ENCODE results near the gene COL1A2. TPM values are rescaled to one million over a fixed set of nuclear protein-coding genes. Genes with fewer than 3 reads are reported as not detected.

COL1A2 gene
- total RNA-seq, 1 donor from 2014 or later = 28.0 TPM

DNA sequence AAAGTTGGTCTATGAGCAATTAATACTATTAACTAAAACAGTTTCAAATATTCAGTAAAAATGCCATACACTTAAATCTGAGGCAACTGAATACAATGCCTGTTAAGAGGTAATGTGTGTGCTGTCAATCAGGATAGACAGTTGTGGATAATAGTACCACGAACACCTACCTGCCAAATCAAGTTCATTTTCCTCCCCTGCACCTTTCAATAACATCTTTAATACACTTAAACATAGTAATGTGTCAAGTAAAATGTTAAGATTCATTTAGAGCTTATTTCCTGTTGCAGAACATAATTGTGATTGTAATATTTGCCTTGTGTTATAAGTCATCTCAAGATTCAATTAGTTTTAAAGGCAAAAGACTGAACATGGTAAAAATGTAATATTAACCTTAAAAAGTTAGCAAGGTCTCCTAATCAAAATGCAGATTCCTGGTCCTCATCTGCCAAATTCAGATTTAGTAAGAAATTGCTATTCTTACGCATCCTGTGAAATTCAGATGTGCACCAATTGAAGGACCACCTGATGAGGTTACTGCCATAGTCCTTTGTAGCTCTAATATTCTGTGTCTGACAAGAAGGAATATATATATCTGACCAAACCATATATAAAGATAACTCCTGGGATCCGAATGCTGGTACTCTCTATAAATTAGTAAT, 37.1 kb downstream of the COL1A2 start:
- no peaks in the 10 kb centered on the region for H3K4me1 ChIP-seq
- no peak overlapping the region for H2AFZ ChIP-seq (replicated peaks)
- H3K27me3 Mint-ChIP-seq (ENCODE audit: insufficient read depth, low read depth) = peaks cover 4% of the 10 kb centered on the region
- no peaks in the 10 kb centered on the region for H3K4me1 Mint-ChIP-seq
- H3K36me3 Mint-ChIP-seq = no peaks in the 10 kb centered on the region
- H3K27ac Mint-ChIP-seq = no peak overlapping the region
- no peaks in the 10 kb centered on the region for H3K36me3 ChIP-seq
- no peak overlapping the region for H3K9ac ChIP-seq
- no peak overlapping the region for H3K4me2 ChIP-seq
- H3F3A ChIP-seq (ENCODE audit: low read depth) = no peaks in the 10 kb centered on the region
- H3K79me2 ChIP-seq (ENCODE audit: low read depth) = no peaks in the 10 kb centered on the region
- no peaks in the 10 kb centered on the region for H4K20me1 ChIP-seq (ENCODE audit: low read depth)
- no peak for DNase-seq (ENCODE audit: low spot score)
- no peak for TF ChIP-seq EZH2phosphoT487 (IDR thresholded peaks at IDR 0.05)
- TF ChIP-seq, protein P1, sequence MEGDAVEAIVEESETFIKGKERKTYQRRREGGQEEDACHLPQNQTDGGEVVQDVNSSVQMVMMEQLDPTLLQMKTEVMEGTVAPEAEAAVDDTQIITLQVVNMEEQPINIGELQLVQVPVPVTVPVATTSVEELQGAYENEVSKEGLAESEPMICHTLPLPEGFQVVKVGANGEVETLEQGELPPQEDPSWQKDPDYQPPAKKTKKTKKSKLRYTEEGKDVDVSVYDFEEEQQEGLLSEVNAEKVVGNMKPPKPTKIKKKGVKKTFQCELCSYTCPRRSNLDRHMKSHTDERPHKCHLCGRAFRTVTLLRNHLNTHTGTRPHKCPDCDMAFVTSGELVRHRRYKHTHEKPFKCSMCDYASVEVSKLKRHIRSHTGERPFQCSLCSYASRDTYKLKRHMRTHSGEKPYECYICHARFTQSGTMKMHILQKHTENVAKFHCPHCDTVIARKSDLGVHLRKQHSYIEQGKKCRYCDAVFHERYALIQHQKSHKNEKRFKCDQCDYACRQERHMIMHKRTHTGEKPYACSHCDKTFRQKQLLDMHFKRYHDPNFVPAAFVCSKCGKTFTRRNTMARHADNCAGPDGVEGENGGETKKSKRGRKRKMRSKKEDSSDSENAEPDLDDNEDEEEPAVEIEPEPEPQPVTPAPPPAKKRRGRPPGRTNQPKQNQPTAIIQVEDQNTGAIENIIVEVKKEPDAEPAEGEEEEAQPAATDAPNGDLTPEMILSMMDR (IDR thresholded peaks at IDR 0.05) = no peak
- TF ChIP-seq EZH2 (IDR thresholded peaks at IDR 0.05) = no peak
- no peak overlapping the region for H3K4me3 ChIP-seq
- H3K9me3 ChIP-seq (ENCODE audit: low read depth) = no peaks in the 10 kb centered on the region
- no peaks in the 10 kb centered on the region for H3K27me3 ChIP-seq
- H3K27ac ChIP-seq = no peak overlapping the region
- no peaks in the 10 kb centered on the region for H3K9me3 Mint-ChIP-seq
- H3K4me3 Mint-ChIP-seq = no peak overlapping the region

DNA sequence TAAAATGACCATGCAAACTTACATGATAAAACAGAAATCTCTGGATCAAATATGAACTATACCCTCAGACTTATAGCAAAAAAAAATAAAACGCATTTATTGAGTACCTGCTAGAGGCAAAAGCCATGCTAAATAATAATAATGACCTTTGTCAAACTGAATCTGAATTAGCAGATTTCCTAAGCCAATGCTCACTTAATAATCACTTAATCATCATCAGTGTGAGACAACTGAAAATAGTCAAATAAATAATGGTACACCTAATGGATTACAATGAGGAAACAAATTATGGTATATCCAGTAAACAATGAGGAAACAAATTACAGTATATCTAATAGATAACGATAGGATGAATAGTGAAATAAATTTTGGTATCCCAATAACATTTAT, 37.6 kb downstream of the COL1A2 start:
- Histone ChIP-seq H3F3A (ENCODE audit: low read depth) (no peaks in the 10 kb centered on the region), H3K79me2 (ENCODE audit: low read depth) (no peaks in the 10 kb centered on the region), H3K27me3 (no peaks in the 10 kb centered on the region), H3K4me2 (no peak overlapping the region), H2AFZ (replicated peaks) (no peak overlapping the region), H3K36me3 (no peaks in the 10 kb centered on the region), H4K20me1 (ENCODE audit: low read depth) (no peaks in the 10 kb centered on the region), H3K4me1 (no peaks in the 10 kb centered on the region), H3K27ac (no peak overlapping the region), H3K9me3 (ENCODE audit: low read depth) (no peaks in the 10 kb centered on the region), H3K4me3 (no peak overlapping the region), H3K9ac (no peak overlapping the region)
- no peaks in the 10 kb centered on the region for H3K36me3 Mint-ChIP-seq
- no peak overlapping the region for H3K4me3 Mint-ChIP-seq
- H3K9me3 Mint-ChIP-seq = no peaks in the 10 kb centered on the region
- no peak for DNase-seq (ENCODE audit: low spot score)
- TF ChIP-seq EZH2 (IDR thresholded peaks at IDR 0.05) (no peak), EZH2phosphoT487 (IDR thresholded peaks at IDR 0.05) (no peak)
- TF ChIP-seq, protein P1 (IDR thresholded peaks at IDR 0.05) = no peak
- peaks cover 4% of the 10 kb centered on the region for H3K27me3 Mint-ChIP-seq (ENCODE audit: insufficient read depth, low read depth)
- no peak overlapping the region for H3K27ac Mint-ChIP-seq
- no peaks in the 10 kb centered on the region for H3K4me1 Mint-ChIP-seq

GRCh38 chr7:94432817-94433216, 38.1 kb downstream of the COL1A2 start:
- H3K79me2 ChIP-seq (ENCODE audit: low read depth) = no peaks in the 10 kb centered on the region
- Mint-ChIP-seq H3K9me3 (no peaks in the 10 kb centered on the region), H3K4me1 (no peaks in the 10 kb centered on the region), H3K27me3 (ENCODE audit: insufficient read depth, low read depth) (peaks cover 4% of the 10 kb centered on the region), H3K27ac (no peak overlapping the region), H3K36me3 (no peaks in the 10 kb centered on the region), H3K4me3 (no peak overlapping the region)
- H3K36me3 ChIP-seq = no peaks in the 10 kb centered on the region
- no peaks in the 10 kb centered on the region for H3K9me3 ChIP-seq (ENCODE audit: low read depth)
- no peaks in the 10 kb centered on the region for H4K20me1 ChIP-seq (ENCODE audit: low read depth)
- H3K4me1 ChIP-seq = no peaks in the 10 kb centered on the region
- TF ChIP-seq EZH2 (IDR thresholded peaks at IDR 0.05) (no peak), EZH2phosphoT487 (IDR thresholded peaks at IDR 0.05) (no peak)
- TF ChIP-seq, protein P1 (IDR thresholded peaks at IDR 0.05) = no peak
- H3K9ac ChIP-seq = no peak overlapping the region
- H3K27ac ChIP-seq = no peak overlapping the region
- no peaks in the 10 kb centered on the region for H3K27me3 ChIP-seq
- no peak overlapping the region for H3K4me2 ChIP-seq
- H3F3A ChIP-seq (ENCODE audit: low read depth) = no peaks in the 10 kb centered on the region
- no peak for DNase-seq (ENCODE audit: low spot score)
- H3K4me3 ChIP-seq = no peak overlapping the region
- H2AFZ ChIP-seq (replicated peaks) = no peak overlapping the region
